ENCODE measurements around the gene HS6ST2. TPM values are rescaled to one million over a fixed set of nuclear protein-coding genes. Genes with fewer than 3 reads are reported as not detected.

HS6ST2 gene
- total RNA-seq, 2 experiments from 2014 or later, result 0.18 to 0.38 TPM

- no peaks in the 10 kb centered on the region for H3K4me1 Mint-ChIP-seq
- no peaks in the 10 kb centered on the region for H3K9me3 Mint-ChIP-seq
- H3K27ac Mint-ChIP-seq, result no peak overlapping the region
- DNase-seq, result no peak
- ChIA-PET CTCF (interaction anchor here (1.3 kb wide), 1 partner anchor 10 kb away, joined by 6 read pairs; no protein-coding TSS in a partner anchor), POLR2A (no interaction called here)
- no peaks in the 10 kb centered on the region for H3K27me3 Mint-ChIP-seq
- no peak overlapping the region for H3K4me3 Mint-ChIP-seq
- no peaks in the 10 kb centered on the region for H3K36me3 Mint-ChIP-seq (ENCODE audit: low read depth)
These were observed 136.3 kb downstream of the HS6ST2 start for GRCh38 chrX:132821974-132822633.

GRCh38 chrX:132820675-132821074 lies 137.8 kb downstream of the HS6ST2 start:
- DNase-seq, result no peak
- H3K27me3 Mint-ChIP-seq, result no peaks in the 10 kb centered on the region
- ChIA-PET CTCF (no interaction called here), POLR2A (no interaction called here)
- H3K36me3 Mint-ChIP-seq (ENCODE audit: low read depth), result no peaks in the 10 kb centered on the region
- H3K4me3 Mint-ChIP-seq, result no peak overlapping the region
- no peaks in the 10 kb centered on the region for H3K9me3 Mint-ChIP-seq
- H3K4me1 Mint-ChIP-seq, result no peaks in the 10 kb centered on the region
- H3K27ac Mint-ChIP-seq, result no peak overlapping the region

DNA sequence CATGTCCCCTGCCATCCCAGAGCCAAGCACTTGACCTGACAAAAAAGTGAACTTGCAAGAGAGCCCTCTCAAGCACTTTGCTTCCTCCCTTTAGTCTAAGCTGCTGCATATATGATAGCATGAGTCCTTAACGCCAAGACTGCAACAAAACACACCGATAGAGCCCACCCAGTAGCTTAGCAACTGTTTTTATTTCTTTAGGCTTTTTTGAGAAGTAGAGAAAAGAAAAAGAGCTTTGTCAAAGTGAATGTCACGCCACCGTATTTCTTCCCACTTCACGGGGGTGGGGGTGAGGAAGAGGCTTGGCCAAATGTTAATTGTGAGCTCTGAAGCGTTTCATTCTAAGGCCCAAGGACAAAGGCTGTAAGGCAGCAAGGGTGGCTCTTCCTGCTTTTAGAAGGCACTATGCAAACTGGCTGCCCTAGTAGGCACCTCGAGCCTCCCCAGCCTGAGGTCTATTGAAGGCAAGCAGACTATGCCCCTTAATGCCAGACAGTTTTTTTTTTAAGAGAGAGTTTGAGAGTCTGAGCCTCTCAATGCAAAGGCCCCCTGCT lies 138.6 kb downstream of the HS6ST2 start:
- Mint-ChIP-seq H3K36me3 (ENCODE audit: low read depth) (no peaks in the 10 kb centered on the region), H3K27me3 (no peaks in the 10 kb centered on the region), H3K27ac (no peak overlapping the region), H3K9me3 (no peaks in the 10 kb centered on the region), H3K4me3 (no peak overlapping the region), H3K4me1 (no peaks in the 10 kb centered on the region)
- ChIA-PET CTCF (no interaction called here), POLR2A (no interaction called here)
- DNase-seq, result no peak

DNA sequence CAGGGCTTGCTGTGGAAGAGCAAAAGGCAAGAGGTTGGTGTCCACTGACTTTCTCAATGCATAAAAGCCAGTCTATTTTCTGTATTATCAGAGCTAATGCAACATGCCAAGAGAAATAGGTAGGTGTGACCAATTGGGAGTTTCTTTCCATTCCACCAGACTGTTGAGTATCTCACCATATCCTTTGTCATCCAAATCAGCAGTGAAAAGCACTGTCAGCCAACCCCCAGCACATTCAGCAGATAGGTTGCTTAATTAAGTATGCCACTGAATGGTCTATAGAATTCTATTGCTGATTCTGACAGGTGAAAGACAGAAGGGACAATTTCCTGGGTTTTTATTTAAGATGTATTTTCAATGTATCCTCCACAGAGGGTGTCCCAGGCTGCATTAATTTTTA lies 139.8 kb downstream of the HS6ST2 start:
- DNase-seq, result no peak
- ChIA-PET CTCF (no interaction called here), POLR2A (no interaction called here)
- Mint-ChIP-seq H3K27ac (no peak overlapping the region), H3K4me3 (no peak overlapping the region), H3K9me3 (no peaks in the 10 kb centered on the region), H3K4me1 (no peaks in the 10 kb centered on the region), H3K36me3 (ENCODE audit: low read depth) (no peaks in the 10 kb centered on the region), H3K27me3 (peaks cover 3% of the 10 kb centered on the region)

DNA sequence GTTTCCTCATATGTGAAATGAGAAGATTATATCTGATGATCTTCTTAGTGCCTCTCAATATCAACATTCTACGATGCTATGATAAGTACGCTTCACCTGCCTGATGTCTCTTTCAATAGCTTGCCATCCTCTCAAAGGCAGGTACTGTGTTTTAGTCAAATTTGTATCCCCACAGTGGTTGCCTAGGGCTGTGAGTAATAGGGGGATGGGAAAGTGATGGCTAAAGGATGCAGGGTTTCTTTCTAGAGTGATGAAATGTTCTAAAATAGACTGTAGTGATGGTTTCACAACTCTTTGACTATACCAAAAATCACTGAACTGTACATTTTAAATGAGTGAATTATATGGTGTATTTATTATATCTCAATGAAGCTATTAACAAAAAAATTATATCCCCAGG lies 142.8 kb downstream of the HS6ST2 start:
- no peak overlapping the region for H3K27ac Mint-ChIP-seq
- no peak overlapping the region for H3K4me3 Mint-ChIP-seq
- no peaks in the 10 kb centered on the region for H3K36me3 Mint-ChIP-seq (ENCODE audit: low read depth)
- no peak for DNase-seq
- H3K9me3 Mint-ChIP-seq, result no peaks in the 10 kb centered on the region
- H3K27me3 Mint-ChIP-seq, result peaks cover 5% of the 10 kb centered on the region
- CTCF ChIA-PET, result no interaction called here
- no peaks in the 10 kb centered on the region for H3K4me1 Mint-ChIP-seq
- POLR2A ChIA-PET, result no interaction called here

DNA sequence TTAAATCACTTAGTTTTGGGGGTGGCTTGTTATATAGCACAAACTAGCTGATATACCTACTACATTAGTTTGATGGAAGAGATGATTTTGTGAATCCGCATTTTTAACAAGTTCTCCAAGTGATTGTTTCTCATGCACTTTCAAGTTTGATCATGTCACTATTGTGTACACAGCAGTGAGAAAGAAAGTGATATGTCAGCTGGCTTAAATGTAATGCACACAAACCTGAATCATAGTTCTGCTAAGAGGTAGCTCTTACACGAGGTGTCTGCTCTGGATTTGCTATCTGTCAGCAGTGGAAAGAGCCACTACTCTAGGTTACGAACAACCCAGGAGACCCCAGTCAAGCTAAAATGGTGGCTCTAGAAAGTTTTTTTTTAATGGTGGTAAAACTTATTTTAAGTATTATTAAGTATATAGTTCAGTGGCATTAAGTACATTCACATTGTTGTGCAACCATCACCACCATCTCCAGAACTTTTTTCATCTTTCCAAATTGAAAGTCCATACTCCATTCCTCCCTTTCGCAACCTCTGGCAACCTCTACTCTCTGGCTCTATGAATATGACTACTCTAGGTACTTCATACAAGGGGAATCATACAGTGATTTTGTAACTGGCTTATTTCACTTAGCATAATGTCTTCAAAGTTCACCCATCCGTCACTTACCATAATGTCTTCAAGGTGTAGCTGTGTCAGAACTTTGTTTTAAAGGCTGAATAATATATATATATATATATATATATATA lies 147.3 kb downstream of the HS6ST2 start:
- H3K36me3 Mint-ChIP-seq (ENCODE audit: low read depth), result no peaks in the 10 kb centered on the region
- no peaks in the 10 kb centered on the region for H3K9me3 Mint-ChIP-seq
- no peak overlapping the region for H3K4me3 Mint-ChIP-seq
- no peak overlapping the region for H3K27ac Mint-ChIP-seq
- H3K4me1 Mint-ChIP-seq, result no peaks in the 10 kb centered on the region
- CTCF ChIA-PET, result no interaction called here
- POLR2A ChIA-PET, result no interaction called here
- peaks cover 5% of the 10 kb centered on the region for H3K27me3 Mint-ChIP-seq
- DNase-seq, result no peak

- no peaks in the 10 kb centered on the region for H3K4me1 Mint-ChIP-seq
These were observed 147.9 kb downstream of the HS6ST2 start for GRCh38 chrX:132810488-132810887.

DNA sequence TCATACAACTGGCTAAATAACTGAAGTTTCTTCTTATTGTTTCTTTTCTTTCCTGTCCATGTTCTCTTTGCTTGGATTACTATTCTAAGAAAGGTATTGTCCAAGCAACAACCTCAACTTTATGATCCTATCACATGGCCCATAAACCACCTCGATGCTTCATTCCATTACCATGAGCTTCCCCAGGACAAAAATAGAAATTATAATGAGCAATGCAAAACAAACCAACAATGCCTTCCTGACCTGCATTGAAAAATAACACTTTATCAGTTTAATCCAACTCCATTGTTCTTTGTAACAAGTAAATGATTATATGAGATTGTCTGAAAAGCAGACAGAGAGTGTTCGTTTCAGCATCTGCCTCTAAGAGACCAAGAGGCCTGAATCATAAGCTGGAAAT lies 148.8 kb downstream of the HS6ST2 start:
- H3K27ac Mint-ChIP-seq, result no peak overlapping the region
- no peaks in the 10 kb centered on the region for H3K4me1 Mint-ChIP-seq
- POLR2A ChIA-PET, result no interaction called here
- CTCF ChIA-PET, result no interaction called here
- DNase-seq, result no peak
- H3K9me3 Mint-ChIP-seq, result no peaks in the 10 kb centered on the region
- H3K4me3 Mint-ChIP-seq, result no peak overlapping the region
- H3K36me3 Mint-ChIP-seq (ENCODE audit: low read depth), result no peaks in the 10 kb centered on the region
- H3K27me3 Mint-ChIP-seq, result peaks cover 3% of the 10 kb centered on the region

More at GRCh38 chrX:132810488-132810887, 147.9 kb downstream of the HS6ST2 start:
- no peak for DNase-seq
- Mint-ChIP-seq H3K4me3 (no peak overlapping the region), H3K27me3 (peaks cover 5% of the 10 kb centered on the region), H3K36me3 (ENCODE audit: low read depth) (no peaks in the 10 kb centered on the region), H3K9me3 (no peaks in the 10 kb centered on the region), H3K27ac (no peak overlapping the region)
- ChIA-PET CTCF (no interaction called here), POLR2A (no interaction called here)

DNA sequence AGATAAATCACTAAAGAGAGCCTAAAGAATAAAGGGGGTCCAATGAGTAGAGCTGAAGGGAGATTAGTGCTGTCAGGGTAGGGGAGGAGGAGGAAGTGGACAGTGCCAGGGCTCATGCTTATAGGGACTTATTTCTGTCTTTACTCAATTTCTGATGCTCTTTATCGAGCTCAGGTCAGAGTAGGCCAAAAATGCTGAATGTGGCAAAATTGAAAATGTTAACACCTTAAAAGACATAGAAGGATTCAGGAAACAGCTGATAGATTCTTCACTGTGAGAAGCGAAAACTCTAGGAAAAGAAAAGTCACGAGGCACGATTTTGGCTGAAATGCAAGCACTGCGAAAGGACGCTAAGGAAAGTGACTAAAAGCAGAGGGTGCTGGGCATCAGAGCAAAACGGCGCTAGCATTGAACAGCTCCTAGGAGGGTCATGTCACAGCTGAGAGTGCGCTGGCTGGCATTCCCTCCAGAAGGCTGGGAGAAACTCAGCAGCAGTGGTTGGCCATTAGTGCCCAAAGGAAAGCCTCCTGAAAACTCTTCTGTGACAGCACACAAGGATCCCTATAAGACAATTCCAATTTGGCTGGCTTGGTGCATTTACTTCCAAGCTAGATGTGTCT lies 150.9 kb downstream of the HS6ST2 start:
- Mint-ChIP-seq H3K36me3 (ENCODE audit: low read depth) (no peaks in the 10 kb centered on the region), H3K27me3 (no peaks in the 10 kb centered on the region), H3K27ac (no peak overlapping the region), H3K4me3 (no peak overlapping the region), H3K9me3 (no peaks in the 10 kb centered on the region), H3K4me1 (no peaks in the 10 kb centered on the region)
- ChIA-PET POLR2A (no interaction called here), CTCF (no interaction called here)
- DNase-seq, result no peak

DNA sequence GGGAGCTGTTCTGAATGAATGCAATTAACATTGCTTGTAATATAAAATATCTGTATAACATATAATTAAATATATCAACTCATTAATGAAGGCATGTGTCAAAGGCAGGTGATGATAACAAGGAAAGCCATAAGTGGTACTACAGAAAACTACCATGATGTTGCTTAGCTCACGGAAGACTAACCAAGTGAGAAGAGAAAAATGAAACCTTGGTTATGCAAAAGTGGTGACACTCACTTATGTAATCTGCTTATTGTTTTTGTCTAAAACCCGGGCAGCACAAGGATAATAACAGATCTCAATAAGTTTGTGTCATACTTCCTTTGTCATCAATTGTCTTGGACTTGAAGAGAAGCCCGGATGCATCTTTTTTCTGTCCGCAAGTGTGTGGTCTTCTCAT lies 156.4 kb downstream of the HS6ST2 start:
- POLR2A ChIA-PET, result no interaction called here
- CTCF ChIA-PET, result no interaction called here
- H3K36me3 Mint-ChIP-seq (ENCODE audit: low read depth), result no peaks in the 10 kb centered on the region
- no peaks in the 10 kb centered on the region for H3K9me3 Mint-ChIP-seq
- no peaks in the 10 kb centered on the region for H3K4me1 Mint-ChIP-seq
- DNase-seq, result no peak
- H3K27ac Mint-ChIP-seq, result no peak overlapping the region
- H3K4me3 Mint-ChIP-seq, result no peak overlapping the region
- H3K27me3 Mint-ChIP-seq, result no peaks in the 10 kb centered on the region

- Mint-ChIP-seq H3K4me3 (no peak overlapping the region), H3K36me3 (ENCODE audit: low read depth) (no peaks in the 10 kb centered on the region), H3K9me3 (no peaks in the 10 kb centered on the region), H3K27me3 (no peaks in the 10 kb centered on the region), H3K4me1 (no peaks in the 10 kb centered on the region), H3K27ac (no peak overlapping the region)
- ChIA-PET POLR2A (no interaction called here), CTCF (no interaction called here)
- no peak for DNase-seq
These were observed 163.2 kb downstream of the HS6ST2 start for GRCh38 chrX:132795181-132795580.

- Mint-ChIP-seq H3K9me3 (no peaks in the 10 kb centered on the region), H3K27me3 (no peaks in the 10 kb centered on the region), H3K27ac (no peak overlapping the region), H3K4me3 (no peak overlapping the region), H3K4me1 (no peaks in the 10 kb centered on the region), H3K36me3 (ENCODE audit: low read depth) (no peaks in the 10 kb centered on the region)
- ChIA-PET POLR2A (no interaction called here), CTCF (no interaction called here)
- DNase-seq, result no peak
These were observed 166.7 kb downstream of the HS6ST2 start for GRCh38 chrX:132791714-132792113.

GRCh38 chrX:132790329-132790728 lies 168.1 kb downstream of the HS6ST2 start:
- POLR2A ChIA-PET, result no interaction called here
- H3K9me3 Mint-ChIP-seq, result no peaks in the 10 kb centered on the region
- H3K4me1 Mint-ChIP-seq, result no peaks in the 10 kb centered on the region
- H3K36me3 Mint-ChIP-seq (ENCODE audit: low read depth), result no peaks in the 10 kb centered on the region
- CTCF ChIA-PET, result no interaction called here
- H3K27ac Mint-ChIP-seq, result no peak overlapping the region
- no peak for DNase-seq
- no peak overlapping the region for H3K4me3 Mint-ChIP-seq
- H3K27me3 Mint-ChIP-seq, result no peaks in the 10 kb centered on the region

DNA sequence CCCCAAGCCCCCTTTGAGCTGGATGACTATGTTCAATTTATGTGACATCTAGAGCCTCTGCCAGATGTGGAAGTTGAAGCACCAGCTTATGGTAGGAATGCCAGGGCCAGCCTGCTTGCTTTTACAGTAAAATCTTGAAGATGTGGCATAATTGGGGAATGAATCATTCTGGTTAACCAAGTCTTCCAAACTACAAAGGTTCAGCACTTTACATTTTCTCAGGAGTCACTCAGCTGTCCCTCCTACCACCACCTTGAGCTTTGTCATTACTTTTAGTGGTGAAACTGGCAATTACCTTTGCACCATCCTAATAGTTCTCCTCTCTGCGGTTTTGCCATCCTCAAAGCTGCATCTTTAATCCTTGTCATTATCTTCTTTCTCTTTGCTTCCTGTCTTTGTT lies 172.2 kb downstream of the HS6ST2 start:
- ChIA-PET POLR2A (no interaction called here), CTCF (no interaction called here)
- Mint-ChIP-seq H3K27ac (no peak overlapping the region), H3K9me3 (no peaks in the 10 kb centered on the region), H3K4me1 (no peaks in the 10 kb centered on the region), H3K4me3 (no peak overlapping the region), H3K27me3 (no peaks in the 10 kb centered on the region), H3K36me3 (ENCODE audit: low read depth) (no peaks in the 10 kb centered on the region)
- DNase-seq, result no peak

Measured in activated CD4-positive, alpha-beta memory T cell treated with anti-CD3 and anti-CD28 coated beads, Interleukin-2, amount 10 ng/mL, durations not matched to agents 7 days and 5 days (primary cell).